HG02840 (cell line): ENCODE results near the gene MALAT1.
"Not testable (repeated sequence)": the region's sequence is repeated elsewhere in the genome, so short reads cannot be mapped to it uniquely, and the experiment has no call there.

Experiments
- ATAC-seq: cut with Tn5 transposase; IDR thresholded peaks from one replicate; pipeline ENCODE4 v1.9.1; 2021; ENCODE audit warnings: mild to moderate bottlenecking, moderate library complexity, moderate number of reproducible peaks; ENCODE audit not compliant: unreplicated experiment, low FRiP score

Gene MALAT1

DNA sequence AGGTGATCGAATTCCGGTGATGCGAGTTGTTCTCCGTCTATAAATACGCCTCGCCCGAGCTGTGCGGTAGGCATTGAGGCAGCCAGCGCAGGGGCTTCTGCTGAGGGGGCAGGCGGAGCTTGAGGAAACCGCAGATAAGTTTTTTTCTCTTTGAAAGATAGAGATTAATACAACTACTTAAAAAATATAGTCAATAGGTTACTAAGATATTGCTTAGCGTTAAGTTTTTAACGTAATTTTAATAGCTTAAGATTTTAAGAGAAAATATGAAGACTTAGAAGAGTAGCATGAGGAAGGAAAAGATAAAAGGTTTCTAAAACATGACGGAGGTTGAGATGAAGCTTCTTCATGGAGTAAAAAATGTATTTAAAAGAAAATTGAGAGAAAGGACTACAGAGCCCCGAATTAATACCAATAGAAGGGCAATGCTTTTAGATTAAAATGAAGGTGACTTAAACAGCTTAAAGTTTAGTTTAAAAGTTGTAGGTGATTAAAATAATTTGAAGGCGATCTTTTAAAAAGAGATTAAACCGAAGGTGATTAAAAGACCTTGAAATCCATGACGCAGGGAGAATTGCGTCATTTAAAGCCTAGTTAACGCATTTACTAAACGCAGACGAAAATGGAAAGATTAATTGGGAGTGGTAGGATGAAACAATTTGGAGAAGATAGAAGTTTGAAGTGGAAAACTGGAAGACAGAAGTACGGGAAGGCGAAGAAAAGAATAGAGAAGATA lies at the start of gene MALAT1:
TSS of gene MALAT1 (plus strand) at position 69 of the 736 bp plus-strand sequence.
- peak; percentile 33 for ATAC-seq

DNA sequence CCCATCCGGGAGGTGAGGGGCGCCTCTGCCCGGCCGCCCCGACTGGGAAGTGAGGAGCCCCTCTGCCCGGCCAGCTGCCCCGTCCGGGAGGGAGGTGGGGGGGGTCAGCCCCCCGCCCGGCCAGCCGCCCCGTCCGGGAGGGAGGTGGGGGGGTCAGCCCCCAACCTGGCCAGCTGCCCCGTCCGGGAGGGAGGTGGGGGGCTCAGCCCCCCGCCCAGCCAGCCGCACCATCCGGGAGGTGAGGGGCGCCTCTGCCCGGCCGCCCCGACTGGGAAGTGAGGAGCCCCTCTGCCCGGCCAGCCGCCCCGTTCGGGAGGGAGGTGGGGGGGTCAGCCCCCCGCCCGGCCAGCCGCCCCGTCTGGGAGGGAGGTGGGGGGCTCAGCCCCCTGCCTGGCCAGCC lies 47.5 kb upstream of the MALAT1 start:
- ATAC-seq, result not testable (repeated sequence)

DNA sequence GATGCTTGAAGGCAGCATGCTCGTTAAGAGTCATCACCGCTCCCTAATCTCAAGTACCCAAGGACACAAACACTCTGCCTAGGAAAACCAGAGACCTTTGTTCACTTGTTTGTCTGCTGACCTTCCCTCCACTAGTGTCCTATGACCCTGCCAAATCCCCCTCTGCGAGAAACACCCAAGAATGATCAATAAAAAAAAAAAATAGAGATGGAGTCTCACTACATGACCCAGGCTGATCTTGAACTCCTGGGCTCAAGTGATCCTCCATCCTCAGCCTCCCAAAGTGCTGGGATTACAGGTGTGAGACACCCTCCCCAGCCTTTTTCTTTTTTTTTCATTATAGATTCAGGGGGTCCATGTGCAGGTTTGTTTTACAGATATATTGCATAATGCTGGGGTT lies 46.6 kb upstream of the MALAT1 start:
- not testable (repeated sequence) for ATAC-seq

- ATAC-seq, result no peak
Observed at GRCh38 chr11:65452806-65453490, 45.9 kb upstream of the MALAT1 start.

DNA sequence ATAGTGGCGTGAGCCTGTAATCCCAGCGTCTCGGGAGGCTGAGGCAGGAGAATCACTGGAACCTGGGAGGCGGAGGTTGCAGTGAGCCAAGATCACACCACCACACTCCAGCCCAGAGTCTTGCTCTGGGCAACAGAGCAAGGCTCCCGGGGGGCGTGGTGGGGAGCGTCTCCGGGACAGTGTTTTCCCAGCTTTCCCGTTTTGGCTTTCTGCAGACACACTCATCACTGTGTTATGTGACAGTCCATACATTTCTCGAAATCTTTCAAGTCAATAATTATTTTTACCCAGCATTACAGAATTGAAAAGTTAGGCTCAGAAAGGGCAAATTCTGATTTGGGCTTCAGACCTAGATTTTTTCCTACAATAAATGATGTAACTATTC lies 44.5 kb upstream of the MALAT1 start:
- ATAC-seq, result no peak

- peak; percentile 77 for ATAC-seq
Observed at GRCh38 chr11:65454696-65455456, 44.0 kb upstream of the MALAT1 start.

DNA sequence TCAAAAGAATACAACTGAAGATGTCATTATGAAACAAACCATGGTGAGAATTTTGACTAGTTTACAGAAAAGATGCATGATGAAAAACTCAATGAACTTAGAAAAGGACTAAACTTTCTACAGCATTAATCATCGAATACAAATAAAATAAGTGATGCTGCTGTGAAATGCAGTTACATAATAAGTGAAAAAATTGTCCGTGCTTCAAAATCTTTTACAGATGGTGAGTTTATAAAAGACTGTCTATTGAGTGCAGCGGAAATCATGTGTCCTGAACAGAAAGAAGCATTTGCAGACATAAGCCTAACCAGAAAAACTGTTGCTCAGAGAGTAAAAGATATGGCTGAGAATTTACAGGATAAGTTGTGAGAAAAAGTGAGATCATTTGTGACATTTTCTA lies 42.4 kb upstream of the MALAT1 start:
- ATAC-seq, result no peak

GRCh38 chr11:65459552-65459951 lies 39.3 kb upstream of the MALAT1 start:
- no peak for ATAC-seq

DNA sequence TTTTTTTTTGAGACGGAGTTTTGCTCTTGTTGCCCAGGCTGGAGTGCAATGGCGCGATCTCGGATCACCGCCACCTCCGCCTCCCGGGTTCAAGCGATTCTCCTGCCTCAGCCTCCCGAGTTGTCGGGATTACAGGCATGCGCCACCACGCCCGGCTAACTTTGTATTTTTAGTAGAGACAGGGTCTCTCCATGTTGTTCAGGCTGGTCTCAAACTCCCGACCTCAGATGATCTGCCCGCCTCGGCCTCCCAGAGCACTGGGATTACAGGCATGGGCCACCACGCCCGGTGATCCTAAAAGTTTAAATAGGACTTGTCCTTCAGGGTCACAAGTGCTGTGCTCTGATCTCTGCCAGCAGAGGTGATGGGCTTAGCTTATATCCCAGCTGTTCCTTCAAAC lies 33.4 kb upstream of the MALAT1 start:
- ATAC-seq, result not testable (repeated sequence)

DNA sequence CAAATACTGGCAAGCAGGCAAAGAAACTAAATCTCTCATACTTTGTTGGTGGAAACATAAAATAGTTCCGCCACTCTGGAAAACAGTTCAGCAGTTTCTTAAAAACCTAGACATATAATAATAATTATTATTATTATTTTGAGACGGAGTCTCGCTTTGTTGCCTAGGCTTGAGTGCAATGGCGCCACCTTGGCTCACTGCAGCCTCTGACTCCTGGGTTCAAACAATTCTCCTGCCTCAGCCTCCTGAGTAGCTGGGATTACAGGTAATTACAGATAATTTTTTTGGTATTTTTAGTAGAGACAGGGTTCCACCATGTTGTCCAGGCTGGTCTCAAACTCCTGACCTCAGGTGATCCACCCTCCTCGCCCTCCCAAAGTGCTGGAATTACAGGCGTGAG lies 31.5 kb upstream of the MALAT1 start:
- not testable (repeated sequence) for ATAC-seq

- no peak for ATAC-seq
Observed at GRCh38 chr11:65468874-65469333, 29.9 kb upstream of the MALAT1 start.

DNA sequence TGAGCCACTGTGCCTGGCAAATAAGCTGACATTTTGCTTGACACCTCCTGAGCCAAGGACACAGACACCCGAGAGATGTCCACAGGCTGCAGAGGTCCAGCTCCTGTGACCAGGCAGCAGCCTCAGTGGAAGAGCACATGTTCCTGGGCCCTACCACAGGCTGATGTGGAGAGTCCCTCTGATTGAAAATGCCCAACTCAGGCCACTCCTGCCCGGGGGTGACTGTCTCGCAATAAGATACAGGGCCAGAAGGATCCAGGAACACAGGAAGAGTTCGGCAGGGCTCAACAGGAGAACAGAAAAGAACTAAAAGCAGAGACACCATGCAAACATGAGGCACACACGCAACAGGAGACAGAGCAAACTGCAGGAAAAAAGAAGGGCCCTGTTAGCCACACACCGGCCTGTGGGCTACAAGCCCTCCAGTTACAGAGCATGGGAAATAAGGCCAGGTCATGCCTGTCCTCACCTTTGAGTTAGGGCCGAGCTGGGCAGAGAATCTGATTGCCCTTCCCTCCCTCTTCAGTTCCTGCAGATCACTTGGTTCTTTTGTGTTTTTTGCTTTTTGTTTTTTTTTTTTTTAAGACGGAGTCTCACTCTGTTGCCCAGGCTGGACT lies 28.3 kb upstream of the MALAT1 start:
- no peak for ATAC-seq

- ATAC-seq, result no peak
Observed at GRCh38 chr11:65471447-65471891, 27.4 kb upstream of the MALAT1 start.

- not testable (repeated sequence) for ATAC-seq
Observed at GRCh38 chr11:65472588-65473277, 26.1 kb upstream of the MALAT1 start.

GRCh38 chr11:65473278-65473860 lies 25.5 kb upstream of the MALAT1 start:
- ATAC-seq, result no peak

DNA sequence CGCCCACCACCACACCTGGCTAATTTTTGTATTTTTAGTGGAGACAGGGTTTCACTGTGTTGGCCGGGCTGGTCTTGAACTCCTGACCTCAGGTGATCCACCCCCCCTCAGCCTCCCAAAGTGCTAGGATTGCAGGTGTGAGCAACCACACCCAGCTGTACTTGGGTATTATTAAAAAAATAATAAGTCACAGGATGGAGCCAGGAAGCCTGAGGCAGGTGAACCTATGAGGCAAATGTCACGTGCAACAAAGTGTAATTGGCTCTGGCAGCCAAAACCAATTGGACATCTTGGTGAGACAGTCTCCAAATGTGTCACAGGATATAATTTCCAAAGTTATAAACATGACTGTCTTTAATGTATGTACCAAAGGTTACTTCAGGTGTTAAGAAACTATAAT lies 24.0 kb upstream of the MALAT1 start:
- no peak for ATAC-seq

DNA sequence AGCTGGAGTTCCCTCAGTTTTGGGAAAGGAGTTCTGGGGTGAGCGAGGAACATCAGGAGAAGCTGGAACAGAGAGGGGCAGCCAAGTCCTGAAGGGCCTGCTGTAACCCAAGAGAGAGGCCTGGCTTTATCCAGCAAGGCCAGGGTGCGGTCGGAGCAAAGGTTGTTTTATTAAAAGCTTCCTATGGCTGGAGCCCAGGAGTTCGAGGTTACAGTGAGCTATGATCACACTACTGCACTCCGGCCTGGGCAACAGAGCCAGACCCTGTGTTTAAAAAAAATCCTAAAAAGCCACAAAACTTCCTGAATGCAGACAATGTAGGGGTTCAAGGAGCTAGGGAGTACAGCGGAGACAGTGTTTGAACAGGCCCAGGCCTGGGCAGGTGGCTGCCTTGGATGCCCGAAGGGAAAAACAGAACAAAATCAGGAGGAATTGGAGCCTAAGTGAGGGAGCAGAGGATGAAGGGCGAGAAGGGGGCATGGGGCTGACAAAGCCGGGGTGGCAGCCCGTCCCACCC lies 22.2 kb upstream of the MALAT1 start:
- no peak for ATAC-seq

- peak; percentile 78 for ATAC-seq
Observed at GRCh38 chr11:65477149-65477965, 21.5 kb upstream of the MALAT1 start.
